Endothelial cell of umbilical vein (primary cell): ENCODE results near the gene DAZAP1. TPM values are rescaled to one million over a fixed set of nuclear protein-coding genes. Genes with fewer than 3 reads are reported as not detected.

Experiments used
- BruUV-seq: library from RNA; stranded (reverse); fragments of 400-500 nt; replicated peaks from 2 replicates; lab custom pipeline; 2021; lab: Mats Ljungman, UMichigan
- CTCF ChIA-PET: fragments of 300-600, 350-600 bp; sonication (Branson Sonifier 250); formaldehyde crosslinking; loops from one replicate; lab custom pipeline; 2021; ENCODE audit warnings: antibody characterized with exemption, inconsistent platforms; lab: Charles Lee
- POLR2A ChIA-PET: fragments of 300-600, 350-600 bp; sonication (Branson Sonifier 250); formaldehyde crosslinking; loops from one replicate; lab custom pipeline; 2021; ENCODE audit warnings: antibody characterized with exemption, inconsistent platforms; lab: Charles Lee
- DNase-seq: peaks from one replicate; pipeline ENCODE4 v3.0.0-alpha.2; 2011; ENCODE audit warnings: low read depth, low spot score
- FAIRE-seq: peaks from 2 replicates; lab custom pipeline; 2011; peaks lifted over from hg19 to GRCh38; lab: Jason Lieb, UNC
- H2AFZ ChIP-seq: 2 replicates; pipeline ENCODE4 v1.6.0; 2012; ENCODE audit warnings: low read depth, low read length, control low read depth, inconsistent platforms
- H3K27ac ChIP-seq: 2 replicates; pipeline ENCODE4 v1.5.1; 2011; ENCODE audit warnings: low read depth, mild to moderate bottlenecking, control low read depth, low read length, moderate library complexity; ENCODE audit not compliant: insufficient read depth
- H3K27me3 ChIP-seq, 2 experiments: 2 replicates each; pipeline versions ENCODE4 v1.6.0 to v1.6.1; 2011; ENCODE audit warnings: low read length in 2 of 2, mixed read lengths in 1 of 2; ENCODE audit not compliant: control insufficient read depth in 2 of 2, insufficient read depth in 2 of 2
- H3K36me3 ChIP-seq, 2 experiments: 2 replicates in 1 of 2; 3 replicates in 1 of 2; pipeline ENCODE4 v1.5.1; 2011; ENCODE audit warnings: low read length in 2 of 2, mild to moderate bottlenecking in 1 of 2, moderate library complexity in 1 of 2; ENCODE audit not compliant: control insufficient read depth in 2 of 2, insufficient read depth in 2 of 2; ENCODE audit errors: extremely low read depth in 1 of 2
- H3K4me1 ChIP-seq: 3 replicates; pipeline ENCODE4 v1.5.1; 2011; ENCODE audit warnings: mild to moderate bottlenecking, low read length; ENCODE audit not compliant: control insufficient read depth, insufficient read depth; ENCODE audit errors: extremely low read depth
- H3K4me2 ChIP-seq: 2 replicates; pipeline ENCODE4 v1.6.1; 2011; ENCODE audit warnings: low read length, control low read depth, mixed read lengths; ENCODE audit not compliant: insufficient read depth
- H3K4me3 ChIP-seq, 3 experiments: fragments of 200-600 bp in 1 of 3; sonication (generic), shearing (Covaris generic) in 1 of 3; replicated peaks in 1 of 3; 2 replicates each; pipeline ENCODE4 v1.5.1; 2011 to 2016; ENCODE audit warnings: control low read depth in 3 of 3, low read length in 3 of 3, mild to moderate bottlenecking in 2 of 3, inconsistent platforms in 1 of 3, low read depth in 1 of 3, moderate library complexity in 1 of 3; ENCODE audit not compliant: insufficient read depth in 1 of 3
- H3K79me2 ChIP-seq: 2 replicates; pipeline ENCODE4 v1.6.0; 2012; ENCODE audit warnings: low read length, inconsistent platforms; ENCODE audit not compliant: control insufficient read depth, insufficient read depth
- H3K9ac ChIP-seq: replicated peaks from 2 replicates; pipeline ENCODE3; 2011; ENCODE audit warnings: low read length, control low read depth; ENCODE audit not compliant: insufficient read depth; ENCODE audit errors: extremely low read depth
- H3K9me1 ChIP-seq: replicated peaks from 3 replicates; pipeline ENCODE4 v1.6.0; 2011; ENCODE audit warnings: mild to moderate bottlenecking, low read length; ENCODE audit not compliant: control insufficient read depth, insufficient read depth; ENCODE audit errors: extremely low read depth
- H3K9me3 ChIP-seq: replicated peaks from 2 replicates; pipeline ENCODE4 v1.5.1; 2012; ENCODE audit warnings: low read length, inconsistent platforms; ENCODE audit not compliant: control insufficient read depth, insufficient read depth
- H4K20me1 ChIP-seq: replicated peaks from 2 replicates; pipeline ENCODE3; 2011; ENCODE audit warnings: mild to moderate bottlenecking, low read length; ENCODE audit not compliant: control insufficient read depth, insufficient read depth; ENCODE audit errors: extremely low read depth
- CTCF ChIP-seq, 2 donors: IDR thresholded peaks; 1 replicate in 1 of 2; 2 replicates in 1 of 2; pipeline ENCODE4 v1.5.1; 2011; ENCODE audit warnings: low read length in 2 of 2, mild to moderate bottlenecking in 2 of 2, moderate library complexity in 2 of 2, control low read depth in 1 of 2, inconsistent platforms in 1 of 2, low read depth in 1 of 2; ENCODE audit not compliant: insufficient read depth in 1 of 2; ENCODE audit errors: extremely low read depth in 1 of 2
- EZH2 ChIP-seq: IDR thresholded peaks from 2 replicates; pipeline ENCODE4 v1.6.1; 2012; ENCODE audit warnings: borderline replicate concordance, low read depth, mild to moderate bottlenecking, moderate library complexity, low read length, inconsistent platforms; ENCODE audit not compliant: severe bottlenecking
- FOS ChIP-seq: IDR thresholded peaks from 2 replicates; pipeline ENCODE4 v1.6.1; 2011; ENCODE audit warnings: mild to moderate bottlenecking, low read length, moderate library complexity, borderline replicate concordance; ENCODE audit not compliant: insufficient read depth
- GATA2 ChIP-seq: IDR thresholded peaks from 2 replicates; pipeline ENCODE4 v1.7.0; 2011; ENCODE audit warnings: low read depth, mild to moderate bottlenecking, moderate library complexity, mixed read lengths, low read length; ENCODE audit not compliant: insufficient read length, insufficient read depth
- JUN ChIP-seq: IDR thresholded peaks from 2 replicates; pipeline ENCODE4 v1.6.1; 2011; ENCODE audit warnings: borderline replicate concordance, low read depth; ENCODE audit not compliant: insufficient read length, insufficient read depth
- MAX ChIP-seq: IDR thresholded peaks from 2 replicates; pipeline ENCODE4 v1.6.1; 2011; ENCODE audit not compliant: insufficient read depth, insufficient read length
- MYC ChIP-seq: IDR thresholded peaks from one replicate; pipeline ENCODE4 v1.6.1; 2011; ENCODE audit warnings: mild to moderate bottlenecking, low read depth, low read length
- POLR2A ChIP-seq: IDR thresholded peaks from 2 replicates; pipeline ENCODE4 v1.6.1; 2012; ENCODE audit warnings: low read depth, mild to moderate bottlenecking, control low read depth, low read length
- POLR2AphosphoS5 ChIP-seq: IDR thresholded peaks from 2 replicates; pipeline ENCODE4 v1.6.1; 2012; ENCODE audit warnings: low read depth, mild to moderate bottlenecking, control low read depth, low read length, moderate library complexity; ENCODE audit not compliant: insufficient read depth
- dilution Hi-C: fragments of 300-500 bp; cut with MboI; formaldehyde crosslinking; loops from one replicate; pipeline ENCODE4 v1.15.0; 2019; ENCODE audit warnings: low sequenced_read_pairs; ENCODE audit not compliant: extremely low pct_ligation_motif_present
- intact Hi-C: fragments of 100-400 bp; cut with micrococcal nuclease; formaldehyde crosslinking; loops from one replicate; pipeline ENCODE4 v1.10.0; 2022
- polyA plus RNA-seq, 4 experiments: library from polyadenylated mRNA; depleted of rRNA in 3 of 4; stranded (reverse) in 3 of 4; unstranded in 1 of 4; fragments of >200 nt; gene quantifications; 2 replicates each; pipeline versions ENCODE4 v1.2.1 to v1.2.3, GENCODE V29; 2011 to 2012; ENCODE audit warnings: missing spikeins in 1 of 4
- total RNA-seq: library from RNA; stranded (reverse); gene quantifications from 2 replicates; pipeline ENCODE4 v1.2.3, GENCODE V29; 2021

The DAZAP1 gene
- total and polyA plus RNA-seq, 2 donors (not counting 3 experiments of a cell fraction or from before 2014, with no cell fraction given), result 50.1 to 187 TPM

- ChIA-PET POLR2A (no interaction called here), CTCF (interaction anchor here (0.8 to 3.4 kb wide), 4 partner anchors 18 to 103 kb away, joined by 3 to 13 read pairs (median 4); no protein-coding TSS in a partner anchor)
- Histone ChIP-seq H3K79me2 (peaks cover 10% of the 10 kb centered on the region), H3K4me1 (peaks cover 7% of the 10 kb centered on the region), H3K27me3 (no peaks in the 10 kb centered on the region), H3K9ac (no peak overlapping the region), H3K9me3 (no peaks in the 10 kb centered on the region), H4K20me1 (no peaks in the 10 kb centered on the region), H2AFZ (no peak overlapping the region), H3K36me3 (no peaks in the 10 kb centered on the region), H3K9me1 (no peaks in the 10 kb centered on the region), H3K4me2 (no peak overlapping the region), H3K4me3 (no peak overlapping the region), H3K27ac (no peak overlapping the region)
- TF ChIP-seq CTCF (IDR thresholded peaks at IDR 0.05; ENCODE audit: extremely low read depth in 1 of 2, insufficient read depth in 1 of 2, low read depth in 1 of 2, low read length in 2 of 2) (no peak), POLR2AphosphoS5 (no peak), MAX (no peak), POLR2A (no peak)
- no peak for DNase-seq
- no TSS peak for BruUV-seq
- no peak for FAIRE-seq
- dilution Hi-C loops (no loop called here), intact Hi-C loops (loop anchor here (2.0 to 5.0 kb wide), 2 partner anchors 27 to 65 kb away; a partner anchor contains a TSS)
These were observed 25.1 kb upstream of the DAZAP1 start for GRCh38 chr19:1382250-1382649.

- TF ChIP-seq MAX (no peak), EZH2 (no peak), GATA2 (no peak), POLR2A (no peak), JUN (no peak), CTCF (IDR thresholded peaks at IDR 0.05; ENCODE audit: extremely low read depth in 1 of 2, insufficient read depth in 1 of 2, low read depth in 1 of 2, low read length in 2 of 2) (no peak), MYC (no peak), POLR2AphosphoS5 (no peak), FOS (no peak)
- ChIA-PET POLR2A (interaction anchor here (1.0 kb wide), 1 partner anchor 28 kb away, joined by 6 read pairs; a partner anchor contains a TSS), CTCF (interaction anchor here (0.7 to 0.9 kb wide), 5 partner anchors 12 to 138 kb away, joined by 3 to 6 read pairs (median 4); no protein-coding TSS in a partner anchor)
- Histone ChIP-seq H4K20me1 (no peaks in the 10 kb centered on the region), H3K9ac (no peak overlapping the region), H3K4me3 (no peak overlapping the region), H3K9me3 (no peaks in the 10 kb centered on the region), H3K79me2 (peaks cover 10% of the 10 kb centered on the region), H3K27ac (no peak overlapping the region), H3K4me2 (no peak overlapping the region), H2AFZ (no peak overlapping the region), H3K36me3 (peaks cover 0 to 2% of the 10 kb centered on the region in 2 experiments), H3K27me3 (no peaks in the 10 kb centered on the region), H3K4me1 (peaks cover 7% of the 10 kb centered on the region), H3K9me1 (no peaks in the 10 kb centered on the region)
- FAIRE-seq (no peak), DNase-seq (no peak)
- dilution Hi-C loops (no loop called here), intact Hi-C loops (loop anchor here (1.0 to 5.0 kb wide), 5 partner anchors 18 to 104 kb away; partner anchors contain the start of genes DAZAP1 and GAMT)
- TSS peak; percentile 100 for BruUV-seq
These were observed 24.4 kb upstream of the DAZAP1 start for GRCh38 chr19:1383017-1383311.
